Central memory CD4-positive, alpha-beta T cell (primary cell): Measurements from ENCODE around the gene ACKR4.
"Not testable (repeated sequence)": the region's sequence is repeated elsewhere in the genome, so short reads cannot be mapped to it uniquely, and the experiment has no call there.

Source experiments
- DNase-seq: peaks from one replicate; pipeline ENCODE4 v3.0.0; 2022
- total RNA-seq, 3 experiments: gene quantifications; one replicate each; lab custom pipeline; 2026; lab: John Stamatoyannopoulos, UW

Gene ACKR4
- total RNA-seq, result 0.04 to 0.19 (median 0.11) reads per million in 3 experiments

- DNase-seq, result no peak
Measured at GRCh38 chr3:132596816-132597433, at the start of gene ACKR4. ACKR4 (plus strand) TSS chr3:132597270; CDS start chr3:132600398, 3,128 bp downstream.

- DNase-seq, result no peak
Measured at GRCh38 chr3:132549169-132549568, 47.9 kb upstream of the ACKR4 start.

GRCh38 chr3:132549890-132550578 lies 47.0 kb upstream of the ACKR4 start:
- DNase-seq, result no peak

- DNase-seq, result no peak
Measured at GRCh38 chr3:132550579-132551305, 46.3 kb upstream of the ACKR4 start.

- no peak for DNase-seq
Measured at GRCh38 chr3:132553826-132554225, 43.2 kb upstream of the ACKR4 start.

- no peak for DNase-seq
Measured at GRCh38 chr3:132554437-132554836, 42.6 kb upstream of the ACKR4 start.

- no peak for DNase-seq
Measured at GRCh38 chr3:132555306-132556035, 41.6 kb upstream of the ACKR4 start.

GRCh38 chr3:132556036-132556386 lies 41.1 kb upstream of the ACKR4 start:
- DNase-seq, result not testable (repeated sequence)

GRCh38 chr3:132556508-132557159 lies 40.4 kb upstream of the ACKR4 start:
- no peak for DNase-seq

GRCh38 chr3:132561003-132561402 lies 36.1 kb upstream of the ACKR4 start:
- no peak for DNase-seq

GRCh38 chr3:132563420-132564069 lies 33.5 kb upstream of the ACKR4 start:
- DNase-seq, result no peak

- no peak for DNase-seq
Measured at GRCh38 chr3:132564070-132564465, 33.0 kb upstream of the ACKR4 start.

- no peak for DNase-seq
Measured at GRCh38 chr3:132568422-132568821, 28.6 kb upstream of the ACKR4 start.

- DNase-seq, result no peak
Measured at GRCh38 chr3:132569153-132569552, 27.9 kb upstream of the ACKR4 start.

- DNase-seq, result no peak
Measured at GRCh38 chr3:132569580-132569979, 27.5 kb upstream of the ACKR4 start.

GRCh38 chr3:132570016-132570415 lies 27.1 kb upstream of the ACKR4 start:
- DNase-seq, result no peak

GRCh38 chr3:132573797-132574211 lies 23.3 kb upstream of the ACKR4 start:
- DNase-seq, result no peak

GRCh38 chr3:132587401-132587800 lies 9.7 kb upstream of the ACKR4 start:
- DNase-seq, result no peak

- DNase-seq, result no peak
Measured at GRCh38 chr3:132592216-132592615, 4.9 kb upstream of the ACKR4 start.

- DNase-seq, result no peak
Measured at GRCh38 chr3:132593241-132593946, 3.7 kb upstream of the ACKR4 start.

GRCh38 chr3:132593947-132594323 lies 3.1 kb upstream of the ACKR4 start:
- no peak for DNase-seq

GRCh38 chr3:132594498-132594897 lies 2.6 kb upstream of the ACKR4 start:
- no peak for DNase-seq
